ENCODE results near the gene TMEM154. TPM values are rescaled to one million over a fixed set of nuclear protein-coding genes. Genes with fewer than 3 reads are reported as not detected.

Gene TMEM154
- total RNA-seq, 4 donors from 2014 or later: 0.44 to 1.8 (median 1.1) TPM

GRCh38 chr4:152594057-152594456 lies 85.7 kb downstream of the TMEM154 start:
- TF ChIP-seq CTCF (IDR thresholded peaks at IDR 0.05): no peak
- TF ChIP-seq POLR2A (IDR thresholded peaks at IDR 0.05): no peak
- no peak for TF ChIP-seq EP300 (IDR thresholded peaks at IDR 0.05)
- H3K27me3 ChIP-seq: no peaks in the 10 kb centered on the region
- no peak overlapping the region for H3K27ac ChIP-seq
- H3K4me1 ChIP-seq: peaks cover 0 to 28% (median 7%) of the 10 kb centered on the region in 4 donors
- H3K9me3 ChIP-seq: no peaks in the 10 kb centered on the region
- WGBS, 2 donors: 50 to 56% methylated on average over 2 of the region's 2 CpGs
- no peaks in the 10 kb centered on the region for H3K36me3 ChIP-seq
- no peak for DNase-seq (ENCODE audit: low spot score in 2 of 2)
- H3K4me3 ChIP-seq: no peak overlapping the region

GRCh38 chr4:152591876-152592275 lies 87.9 kb downstream of the TMEM154 start:
- no peaks in the 10 kb centered on the region for H3K27me3 ChIP-seq
- no peak for DNase-seq (ENCODE audit: low spot score in 2 of 2)
- H3K9me3 ChIP-seq: no peaks in the 10 kb centered on the region
- H3K36me3 ChIP-seq: no peaks in the 10 kb centered on the region
- WGBS, 2 donors: 39 to 44% methylated on average over 6 of the region's 6 CpGs
- TF ChIP-seq CTCF (IDR thresholded peaks at IDR 0.05) (no peak), EP300 (IDR thresholded peaks at IDR 0.05) (no peak), POLR2A (IDR thresholded peaks at IDR 0.05) (no peak)
- H3K27ac ChIP-seq: peak overlapping the region in 2 of 4 donors; percentile 36 to 49
- H3K4me1 ChIP-seq: peaks cover 0 to 28% (median 7%) of the 10 kb centered on the region in 4 donors
- peak overlapping the region in 2 of 4 donors; percentile 16 to 28 for H3K4me3 ChIP-seq

GRCh38 chr4:152591396-152591795 lies 88.4 kb downstream of the TMEM154 start:
- peak overlapping the region in 2 of 4 donors; percentile 36 to 49 for H3K27ac ChIP-seq
- H3K4me1 ChIP-seq: peaks cover 0 to 28% (median 7%) of the 10 kb centered on the region in 4 donors
- no peaks in the 10 kb centered on the region for H3K36me3 ChIP-seq
- DNase-seq (ENCODE audit: low spot score in 2 of 2): peak; percentile 21 to 25
- WGBS, 2 donors: 5 to 17% methylated on average over 12 to 13 of the region's 13 CpGs
- H3K4me3 ChIP-seq: peak overlapping the region in 2 of 4 donors; percentile 16 to 28
- H3K9me3 ChIP-seq: no peaks in the 10 kb centered on the region
- TF ChIP-seq CTCF (IDR thresholded peaks at IDR 0.05): no peak
- no peaks in the 10 kb centered on the region for H3K27me3 ChIP-seq

- H3K9me3 ChIP-seq: no peaks in the 10 kb centered on the region
- peak overlapping the region in 2 of 4 donors; percentile 36 to 49 for H3K27ac ChIP-seq
- DNase-seq (ENCODE audit: low spot score in 2 of 2): no peak
- no peaks in the 10 kb centered on the region for H3K27me3 ChIP-seq
- no peak overlapping the region for H3K4me3 ChIP-seq
- 27 to 30% methylated on average over 4 of the region's 4 CpGs for WGBS, 2 donors
- TF ChIP-seq EP300 (IDR thresholded peaks at IDR 0.05) (no peak), CTCF (IDR thresholded peaks at IDR 0.05) (no peak), POLR2A (IDR thresholded peaks at IDR 0.05) (no peak)
- peaks cover 0 to 28% (median 7%) of the 10 kb centered on the region in 4 donors for H3K4me1 ChIP-seq
- H3K36me3 ChIP-seq: no peaks in the 10 kb centered on the region
These were observed 89.4 kb downstream of the TMEM154 start for GRCh38 chr4:152590179-152591031.

GRCh38 chr4:152588869-152589268 lies 90.9 kb downstream of the TMEM154 start:
- H3K27ac ChIP-seq: no peak overlapping the region

More at GRCh38 chr4:152588869-152589268, 90.9 kb downstream of the TMEM154 start:
- Histone ChIP-seq H3K9me3 (no peaks in the 10 kb centered on the region), H3K4me1 (peaks cover 0 to 28% (median 7%) of the 10 kb centered on the region in 4 donors), H3K27me3 (no peaks in the 10 kb centered on the region), H3K36me3 (no peaks in the 10 kb centered on the region), H3K4me3 (no peak overlapping the region)
- DNase-seq (ENCODE audit: low spot score in 2 of 2): no peak
- 80 to 87% methylated on average over 4 of the region's 4 CpGs for WGBS, 2 donors
- no peak for TF ChIP-seq EP300 (IDR thresholded peaks at IDR 0.05)
- TF ChIP-seq CTCF (IDR thresholded peaks at IDR 0.05): no peak
- TF ChIP-seq POLR2A (IDR thresholded peaks at IDR 0.05): no peak

All from tibial nerve (tissue), 4 donors.